Measurements from ENCODE around the gene HSD17B13.

The HSD17B13 gene

GRCh38 chr4:87258677-87259076 is 64.0 kb downstream of the HSD17B13 start:
- no peak for DNase-seq (ENCODE audit: low read depth)
- TF ChIP-seq MAX (IDR thresholded peaks at IDR 0.05; ENCODE audit: low read depth, low read length): no peak
- no peak overlapping the region for H3K4me3 ChIP-seq (ENCODE audit: low read depth, low read length)

- TF ChIP-seq MAX (IDR thresholded peaks at IDR 0.05; ENCODE audit: low read depth, low read length): no peak
- TF ChIP-seq MYC (IDR thresholded peaks at IDR 0.05; ENCODE audit: low read depth, low read length): no peak
- no peak for TF ChIP-seq POLR2A (IDR thresholded peaks at IDR 0.05; ENCODE audit: extremely low read depth, insufficient read length)
- no peak for TF ChIP-seq CTCF (IDR thresholded peaks at IDR 0.05; ENCODE audit: low read depth, low read length)
- DNase-seq (ENCODE audit: low read depth): no peak
- H3K4me3 ChIP-seq (ENCODE audit: low read depth, low read length): no peak overlapping the region
Observed at GRCh38 chr4:87257523-87257922, 65.2 kb downstream of the HSD17B13 start.

- no peak overlapping the region for H3K4me3 ChIP-seq (ENCODE audit: low read depth, low read length)
- TF ChIP-seq MAX (IDR thresholded peaks at IDR 0.05; ENCODE audit: low read depth, low read length) (no peak), POLR2A (IDR thresholded peaks at IDR 0.05; ENCODE audit: extremely low read depth, insufficient read length) (no peak), MYC (IDR thresholded peaks at IDR 0.05; ENCODE audit: low read depth, low read length) (no peak), CTCF (IDR thresholded peaks at IDR 0.05; ENCODE audit: low read depth, low read length) (no peak)
- no peak for DNase-seq (ENCODE audit: low read depth)
Observed at GRCh38 chr4:87255755-87256154, 66.9 kb downstream of the HSD17B13 start.
